Liver (tissue), 9 donors: ENCODE results near the gene GGA1. TPM values are rescaled to one million over a fixed set of nuclear protein-coding genes. Genes with fewer than 3 reads are reported as not detected.
A peak's percentile ranks its signal among the peaks of the same experiment; 100 is the strongest.

Experiments used
- DNase-seq: peaks from one replicate; pipeline ENCODE4 v3.0.0-alpha.2; 2017; ENCODE audit warnings: low spot score
- H3K27ac ChIP-seq, 2 donors: one replicate each; pipeline ENCODE4 v1.7.0; 2013; ENCODE audit warnings: inconsistent platforms in 2 of 2, low read length in 2 of 2, control low read depth in 1 of 2, low read depth in 1 of 2, mild to moderate bottlenecking in 1 of 2
- H3K27me3 ChIP-seq, 4 donors: one replicate each; pipeline versions ENCODE4 v1.6.1 to v1.7.0; 2013; ENCODE audit warnings: low read length in 3 of 4, inconsistent platforms in 1 of 4, mild to moderate bottlenecking in 1 of 4, moderate library complexity in 1 of 4; ENCODE audit not compliant: control insufficient read depth in 4 of 4, insufficient read depth in 4 of 4
- H3K36me3 ChIP-seq, 4 donors: one replicate each; pipeline versions ENCODE4 v1.6.1 to v1.7.0; 2013; ENCODE audit warnings: low read length in 3 of 4, mild to moderate bottlenecking in 3 of 4, low read depth in 1 of 4, moderate library complexity in 1 of 4; ENCODE audit not compliant: control insufficient read depth in 4 of 4, insufficient read depth in 3 of 4
- H3K4me1 ChIP-seq, 4 donors: one replicate each; pipeline versions ENCODE4 v1.6.1 to v1.7.0; 2013; ENCODE audit warnings: low read length in 3 of 4, mild to moderate bottlenecking in 3 of 4, moderate library complexity in 1 of 4; ENCODE audit not compliant: control insufficient read depth in 4 of 4, insufficient read depth in 4 of 4
- H3K4me3 ChIP-seq, 3 donors: one replicate each; pipeline versions ENCODE4 v1.6.1 to v1.7.0; 2013; ENCODE audit warnings: low read length in 3 of 3, control low read depth in 1 of 3, low read depth in 1 of 3, mild to moderate bottlenecking in 1 of 3
- H3K9ac ChIP-seq, 2 donors: one replicate each; pipeline ENCODE4 v1.7.0; 2013; ENCODE audit warnings: low read length in 2 of 2, mild to moderate bottlenecking in 2 of 2, moderate library complexity in 2 of 2, control low read depth in 1 of 2, low read depth in 1 of 2
- H3K9me3 ChIP-seq, 4 donors: one replicate each; pipeline versions ENCODE4 v1.6.1 to v1.7.0; 2013; ENCODE audit warnings: low read length in 3 of 4; ENCODE audit not compliant: control insufficient read depth in 4 of 4
- CTCF ChIP-seq: fragments of 150-350 bp; IDR thresholded peaks from 2 replicates; pipeline ENCODE4 v1.5.1; 2017; ENCODE audit warnings: improper control_type of control experiment, low read depth, low read length; ENCODE audit not compliant: missing input control
- EGR1 ChIP-seq, 2 donors: IDR thresholded peaks; 2 replicates each; pipeline ENCODE4 v1.6.1; 2016 to 2018; ENCODE audit warnings: antibody characterized with exemption in 2 of 2, low read depth in 2 of 2
- FOXA1 ChIP-seq: IDR thresholded peaks from 2 replicates; pipeline ENCODE4 v1.6.1; 2016; ENCODE audit warnings: antibody characterized with exemption
- FOXA2 ChIP-seq: IDR thresholded peaks from 2 replicates; pipeline ENCODE4 v1.6.1; 2016; ENCODE audit warnings: antibody characterized with exemption
- HNF4A ChIP-seq, 2 donors: conservative IDR thresholded peaks; 2 replicates each; pipeline ENCODE4 v1.6.1; 2016; ENCODE audit warnings: antibody characterized with exemption in 2 of 2, mild to moderate bottlenecking in 2 of 2
- HNF4G ChIP-seq: IDR thresholded peaks from 2 replicates; pipeline ENCODE4 v1.6.1; 2016; ENCODE audit warnings: antibody characterized with exemption
- JUND ChIP-seq, 2 donors: IDR thresholded peaks; 2 replicates each; pipeline ENCODE4 v1.6.1; 2016; ENCODE audit warnings: antibody characterized with exemption in 2 of 2
- NR2F2 ChIP-seq: IDR thresholded peaks from 2 replicates; pipeline ENCODE4 v1.6.1; 2016; ENCODE audit warnings: antibody characterized with exemption
- REST ChIP-seq: IDR thresholded peaks from 2 replicates; pipeline ENCODE4 v1.6.1; 2016; ENCODE audit warnings: antibody characterized with exemption, mild to moderate bottlenecking
- RXRA ChIP-seq, 2 donors: IDR thresholded peaks; 2 replicates each; pipeline ENCODE4 v1.6.1; 2017 to 2018; ENCODE audit warnings: antibody characterized with exemption in 2 of 2, mild to moderate bottlenecking in 1 of 2
- SP1 ChIP-seq: IDR thresholded peaks from 2 replicates; pipeline ENCODE4 v1.6.1; 2018; ENCODE audit warnings: antibody characterized with exemption, mild to moderate bottlenecking
- TAF1 ChIP-seq: conservative IDR thresholded peaks from 2 replicates; pipeline ENCODE4 v1.6.1; 2016; ENCODE audit warnings: antibody characterized with exemption, mild to moderate bottlenecking
- YY1 ChIP-seq: IDR thresholded peaks from 2 replicates; pipeline ENCODE4 v1.6.1; 2016; ENCODE audit warnings: antibody characterized with exemption, mild to moderate bottlenecking
- ZBTB33 ChIP-seq: IDR thresholded peaks from 2 replicates; pipeline ENCODE4 v1.6.1; 2016; ENCODE audit warnings: antibody characterized with exemption
- WGBS: extraction: QIAGEN DNeasy Blood & Tissue Kit; methylation state at CpG from one replicate; pipeline ENCODE4 v1.1.7; 2013; 5-methylcytosine and 5-hydroxymethylcytosine counted together
- polyA plus RNA-seq, 2 donors: library from polyadenylated mRNA; stranded (reverse) in 1 of 2; unstranded in 1 of 2; fragments of 200-250 nt in 1 of 2; fragments of >200 nt in 1 of 2; fragmentation: Nextera tagmentation in 1 of 2; extraction: Ambion mirVana in 1 of 2; gene quantifications; one replicate each; pipeline versions ENCODE4 v1.2.1 to v1.2.3, GENCODE V29; 2013 to 2015
- total RNA-seq, 2 donors: library from RNA; depleted of rRNA; stranded (reverse); fragments of >200 nt; gene quantifications; one replicate each; pipeline ENCODE4 v1.2.3, GENCODE V29; 2014
- donor health status: healthy.
- donor health status: healthy.
- donor health status: healthy.
- donor health status: healthy.
- donor health status: healthy.

The GGA1 gene
- total and polyA plus RNA-seq, 4 donors: 15.1 to 26.4 (median 17.8) TPM

DNA sequence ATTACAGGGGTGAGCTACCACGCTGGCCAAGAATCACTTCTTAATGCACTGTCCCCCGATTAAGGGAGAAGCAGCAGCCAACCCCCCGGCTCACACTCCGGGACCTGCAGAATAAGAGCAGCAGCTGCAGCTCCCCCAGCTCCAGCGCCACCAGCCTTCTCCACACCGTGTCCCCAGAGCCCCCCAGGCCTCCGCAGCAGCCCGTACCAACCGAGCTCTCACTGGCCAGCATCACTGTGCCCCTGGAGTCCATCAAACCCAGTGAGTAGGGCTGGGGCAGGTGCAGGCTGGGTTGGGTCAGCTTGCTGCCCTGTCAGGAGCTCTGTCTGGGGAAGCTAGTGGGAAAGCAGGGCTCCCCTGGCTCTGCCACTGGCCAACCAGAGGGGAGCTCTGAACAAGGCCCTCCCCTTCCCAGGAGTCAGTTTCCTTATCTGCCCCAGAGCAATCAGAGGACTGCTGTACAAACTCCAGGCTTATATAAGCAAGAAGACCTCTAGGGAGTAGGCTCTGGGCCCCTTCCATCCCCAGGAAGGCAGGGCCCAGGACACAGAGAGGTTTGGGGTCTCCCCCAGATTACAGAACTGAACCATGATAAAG lies 22.3 kb downstream of the GGA1 start:
- 97% methylated on average over 9 of the region's 9 CpGs for WGBS
- peak overlapping the region in 1 of 2 donors; percentile 73 for H3K27ac ChIP-seq
- TF ChIP-seq EGR1 (IDR thresholded peaks at IDR 0.05; ENCODE audit: low read depth in 2 of 2) (no peak), RXRA (IDR thresholded peaks at IDR 0.05) (no peak), HNF4G (no peak), TAF1 (no peak), ZBTB33 (no peak), JUND (IDR thresholded peaks at IDR 0.05) (no peak)
- H3K36me3 ChIP-seq: peaks cover 0 to 10% (median 3%) of the 10 kb centered on the region in 4 donors
- no peak overlapping the region for H3K4me3 ChIP-seq
- H3K9me3 ChIP-seq: no peaks in the 10 kb centered on the region
- DNase-seq: no peak
- no peaks in the 10 kb centered on the region for H3K27me3 ChIP-seq
- H3K9ac ChIP-seq: no peak overlapping the region
- H3K4me1 ChIP-seq: peaks cover 11 to 66% (median 52%) of the 10 kb centered on the region in 4 donors

DNA sequence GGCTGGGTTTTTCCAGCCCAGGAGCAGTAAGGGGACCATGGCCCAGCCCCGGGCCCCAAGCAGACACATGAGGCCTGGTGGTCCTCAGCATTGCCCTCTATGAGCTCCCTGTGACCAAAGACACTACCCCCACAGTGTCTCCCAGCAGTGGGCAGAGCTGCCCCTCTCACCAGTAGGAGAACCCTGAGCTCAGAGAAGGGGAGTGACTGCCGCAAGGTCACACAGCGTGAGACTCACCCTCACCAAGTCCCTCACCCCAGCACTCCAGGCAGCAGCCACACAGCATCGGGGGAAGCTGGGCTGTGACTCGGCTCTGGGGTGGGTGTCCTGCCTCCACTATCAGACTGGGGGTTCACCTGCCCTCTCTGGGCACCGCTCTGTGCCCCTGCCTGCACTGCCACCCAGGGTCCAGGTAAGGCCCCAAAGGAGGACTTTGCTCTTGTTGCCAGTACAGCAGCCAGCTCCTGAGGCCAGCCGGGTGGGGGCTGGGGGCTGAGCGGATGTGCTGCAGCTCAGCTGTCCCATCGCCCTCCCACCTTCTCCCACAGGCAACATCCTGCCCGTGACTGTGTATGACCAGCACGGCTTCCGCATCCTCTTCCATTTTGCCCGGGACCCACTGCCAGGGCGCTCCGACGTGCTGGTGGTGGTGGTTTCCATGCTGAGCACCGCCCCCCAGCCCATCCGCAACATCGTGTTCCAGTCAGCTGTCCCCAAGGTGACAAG lies 23.0 kb downstream of the GGA1 start:
- H3K4me3 ChIP-seq: no peak overlapping the region
- no peaks in the 10 kb centered on the region for H3K9me3 ChIP-seq
- 70% methylated on average over 19 of the region's 19 CpGs for WGBS
- H3K9ac ChIP-seq: no peak overlapping the region
- peaks cover 0 to 10% (median 3%) of the 10 kb centered on the region in 4 donors for H3K36me3 ChIP-seq
- H3K27ac ChIP-seq: peak overlapping the region; percentile 73 to 80
- no peak for DNase-seq
- H3K27me3 ChIP-seq: no peaks in the 10 kb centered on the region
- H3K4me1 ChIP-seq: peaks cover 7 to 59% (median 45%) of the 10 kb centered on the region in 4 donors
- TF ChIP-seq FOXA2 (no peak), REST (no peak), CTCF (no peak), FOXA1 (no peak), RXRA (IDR thresholded peaks at IDR 0.05) (peak; percentile 21 to 44), YY1 (no peak), SP1 (peak; percentile 67), HNF4A (conservative IDR thresholded peaks at IDR 0.05) (peak; percentile 79 to 83), NR2F2 (no peak), HNF4G (peak; percentile 47)
